Dedifferentiated amniotic fluid mesenchymal stem cell (primary cell): ENCODE results near the gene SCUBE1.

Source experiments
- DNase-seq: peaks from one replicate; pipeline ENCODE4 v3.0.0-alpha.2; 2016; ENCODE audit errors: extremely low spot score

SCUBE1 gene

GRCh38 chr22:43343262-43343669 lies at the start of gene SCUBE1:
Gene SCUBE1, minus strand, starts transcription at chr22:43343372. Its CDS starts 111 bp downstream, at chr22:43343261.
- no peak for DNase-seq

GRCh38 chr22:43392385-43392989 lies 49.3 kb upstream of the SCUBE1 start:
- no peak for DNase-seq

- no peak for DNase-seq
These were observed 48.1 kb upstream of the SCUBE1 start for GRCh38 chr22:43391306-43391705.

- DNase-seq = no peak
These were observed 47.7 kb upstream of the SCUBE1 start for GRCh38 chr22:43390872-43391271.

- no peak for DNase-seq
These were observed 47.0 kb upstream of the SCUBE1 start for GRCh38 chr22:43390166-43390565.

GRCh38 chr22:43389227-43389836 lies 46.2 kb upstream of the SCUBE1 start:
- DNase-seq = no peak

- DNase-seq = peak; percentile 32
These were observed 45.3 kb upstream of the SCUBE1 start for GRCh38 chr22:43388420-43388851.

GRCh38 chr22:43387815-43388214 lies 44.6 kb upstream of the SCUBE1 start:
- DNase-seq = no peak

- peak; percentile 75 for DNase-seq
These were observed 42.8 kb upstream of the SCUBE1 start for GRCh38 chr22:43385770-43386641.

- DNase-seq = no peak
These were observed 41.7 kb upstream of the SCUBE1 start for GRCh38 chr22:43384863-43385262.

- no peak for DNase-seq
These were observed 38.5 kb upstream of the SCUBE1 start for GRCh38 chr22:43381693-43382092.

GRCh38 chr22:43377896-43378704 lies 34.9 kb upstream of the SCUBE1 start:
- DNase-seq = no peak

GRCh38 chr22:43377548-43377895 lies 34.4 kb upstream of the SCUBE1 start:
- no peak for DNase-seq

GRCh38 chr22:43376765-43377547 lies 33.8 kb upstream of the SCUBE1 start:
- no peak for DNase-seq

GRCh38 chr22:43375951-43376455 lies 32.8 kb upstream of the SCUBE1 start:
- DNase-seq = no peak

- no peak for DNase-seq
These were observed 26.9 kb upstream of the SCUBE1 start for GRCh38 chr22:43370036-43370435.

GRCh38 chr22:43365715-43366440 lies 22.7 kb upstream of the SCUBE1 start:
- DNase-seq = no peak

- DNase-seq = no peak
These were observed 20.9 kb upstream of the SCUBE1 start for GRCh38 chr22:43364169-43364435.

GRCh38 chr22:43363315-43364168 lies 20.4 kb upstream of the SCUBE1 start:
- no peak for DNase-seq

GRCh38 chr22:43360576-43360975 lies 17.4 kb upstream of the SCUBE1 start:
- no peak for DNase-seq
